Neural progenitor cell (in vitro differentiated cells): ENCODE results near the gene HPD.

Experiments used
- CTCF ChIP-seq: fragments of 200-600 bp; sonication (generic); IDR thresholded peaks from 2 replicates; pipeline ENCODE4 v1.5.1; 2017; ENCODE audit warnings: antibody characterized with exemption, mild to moderate bottlenecking
- EZH2 ChIP-seq: fragments of 200-600 bp; sonication (generic); IDR thresholded peaks from 2 replicates; pipeline ENCODE4 v1.6.1; 2017; ENCODE audit warnings: antibody characterized with exemption, mild to moderate bottlenecking, moderate library complexity

GRCh38 chr12:121806009-121806545, 52.6 kb downstream of the HPD start:
- TF ChIP-seq CTCF (no peak), EZH2 (no peak)
